ENCODE data around the gene NFX1.

The NFX1 gene

DNA sequence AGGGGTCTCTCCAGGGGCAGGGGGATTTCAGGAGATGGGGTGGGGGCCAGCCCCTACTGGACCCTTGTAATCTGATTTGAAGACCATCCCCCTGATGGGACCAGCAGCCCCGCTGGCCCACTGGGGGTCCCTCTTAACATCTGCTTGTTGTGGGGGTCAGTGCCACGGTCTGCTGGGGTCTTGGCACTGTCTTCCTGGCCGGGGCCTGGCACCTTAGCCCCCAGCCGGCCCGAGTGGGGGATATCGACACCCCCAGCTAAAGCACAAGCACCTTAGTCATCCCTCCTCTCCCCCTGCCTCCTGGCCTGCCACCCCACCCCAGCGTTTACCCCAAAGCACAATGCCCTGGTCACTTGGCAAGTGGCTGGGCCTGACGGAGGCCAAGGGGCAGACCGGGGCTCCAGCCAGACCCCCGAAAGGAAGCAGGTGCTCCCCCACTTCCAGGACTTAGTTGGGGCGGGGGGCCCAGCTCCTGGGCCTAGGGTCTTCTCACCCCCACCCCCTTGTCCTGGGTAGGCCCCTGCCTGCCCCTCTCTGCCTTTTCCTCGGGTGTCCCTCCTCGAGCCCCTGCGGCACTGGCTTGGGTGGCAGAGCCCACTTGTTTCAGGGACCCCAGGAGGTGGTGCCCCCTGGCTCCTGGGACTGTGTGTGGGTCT lies 1.4 kb upstream of the NFX1 start:
- ATAC-seq (no peak), DNase-seq (ENCODE audit: low spot score in 2 of 2) (no peak)
- peaks cover 52% of the 10 kb centered on the region for H3K36me3 Mint-ChIP-seq
- H3K4me3 Mint-ChIP-seq, result peak overlapping the region; percentile 91
- no peaks in the 10 kb centered on the region for H3K9me3 Mint-ChIP-seq
- H3K4me1 Mint-ChIP-seq, result peaks cover 45% of the 10 kb centered on the region
- peak overlapping the region; percentile 100 for H3K27ac Mint-ChIP-seq

DNA sequence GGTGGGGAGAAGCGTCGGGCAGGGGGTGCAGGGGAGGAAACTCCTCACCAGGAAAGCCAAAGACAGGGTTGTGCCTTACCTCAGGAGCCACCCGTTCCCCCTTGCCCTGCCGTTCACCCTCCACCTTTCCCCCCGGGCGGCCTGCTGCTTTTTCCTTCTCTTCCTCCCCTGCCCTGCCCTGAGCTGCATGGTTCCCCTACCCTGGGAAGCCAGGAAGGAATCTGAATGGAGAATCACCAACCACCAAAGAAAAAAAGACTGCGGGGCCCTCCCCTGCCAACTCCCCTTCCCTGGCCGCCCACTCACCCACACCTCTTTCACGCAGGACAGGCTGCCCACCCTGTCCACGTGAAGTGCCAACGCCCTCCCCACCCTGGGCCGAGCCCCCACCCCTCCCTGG lies 820 bp upstream of the NFX1 start:
- peaks cover 52% of the 10 kb centered on the region for H3K36me3 Mint-ChIP-seq
- ATAC-seq (no peak), DNase-seq (ENCODE audit: low spot score in 2 of 2) (peak in 1 of 2 donors; percentile 68)
- no peaks in the 10 kb centered on the region for H3K9me3 Mint-ChIP-seq
- H3K4me3 Mint-ChIP-seq, result peak overlapping the region; percentile 91
- H3K4me1 Mint-ChIP-seq, result peaks cover 48% of the 10 kb centered on the region
- H3K27ac Mint-ChIP-seq, result peak overlapping the region; percentile 100

DNA sequence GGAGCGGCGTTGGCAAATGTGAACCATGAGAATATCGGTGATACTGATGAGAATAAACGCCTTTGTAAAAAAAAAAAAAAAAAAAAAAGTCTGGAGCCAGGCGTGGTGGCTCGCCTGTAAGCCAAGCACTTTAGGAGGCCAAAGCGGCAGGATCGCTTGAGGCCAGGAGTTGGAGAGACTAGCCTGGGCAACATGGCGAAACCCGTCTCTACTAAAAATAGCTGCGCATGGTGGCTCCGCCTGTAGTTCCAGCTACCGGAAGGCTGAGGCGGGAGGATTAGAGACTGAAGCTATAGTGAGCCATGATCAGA lies 425 bp upstream of the NFX1 start:
- DNase-seq (ENCODE audit: low spot score in 2 of 2) (no peak), ATAC-seq (no peak)
- H3K36me3 Mint-ChIP-seq, result peaks cover 51% of the 10 kb centered on the region
- H3K9me3 Mint-ChIP-seq, result no peaks in the 10 kb centered on the region
- H3K4me3 Mint-ChIP-seq, result peak overlapping the region; percentile 91
- peaks cover 51% of the 10 kb centered on the region for H3K4me1 Mint-ChIP-seq
- peak overlapping the region; percentile 100 for H3K27ac Mint-ChIP-seq

DNA sequence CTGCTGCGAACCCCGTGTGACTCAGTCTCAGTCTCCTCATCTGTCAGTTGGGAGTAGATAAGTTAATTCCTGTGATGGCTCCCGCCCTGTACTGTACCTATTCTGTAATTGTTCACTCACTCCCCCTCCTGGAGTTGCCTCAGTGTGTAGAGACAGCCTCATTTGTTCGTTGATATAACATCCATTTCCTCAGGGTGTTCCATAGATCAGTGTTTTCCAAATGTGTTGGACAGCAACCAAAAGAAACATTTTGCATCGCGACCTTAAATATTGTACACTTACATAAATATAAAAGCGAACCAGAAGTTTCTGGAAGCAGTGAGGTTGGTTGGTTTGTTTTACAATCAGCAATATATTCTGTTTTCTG lies 698 bp downstream of the NFX1 start:
- Mint-ChIP-seq H3K4me3 (peak overlapping the region; percentile 91), H3K36me3 (peaks cover 46% of the 10 kb centered on the region), H3K27ac (peak overlapping the region; percentile 100), H3K9me3 (no peaks in the 10 kb centered on the region), H3K4me1 (peaks cover 63% of the 10 kb centered on the region)
- DNase-seq (ENCODE audit: low spot score in 2 of 2) (no peak), ATAC-seq (no peak)

DNA sequence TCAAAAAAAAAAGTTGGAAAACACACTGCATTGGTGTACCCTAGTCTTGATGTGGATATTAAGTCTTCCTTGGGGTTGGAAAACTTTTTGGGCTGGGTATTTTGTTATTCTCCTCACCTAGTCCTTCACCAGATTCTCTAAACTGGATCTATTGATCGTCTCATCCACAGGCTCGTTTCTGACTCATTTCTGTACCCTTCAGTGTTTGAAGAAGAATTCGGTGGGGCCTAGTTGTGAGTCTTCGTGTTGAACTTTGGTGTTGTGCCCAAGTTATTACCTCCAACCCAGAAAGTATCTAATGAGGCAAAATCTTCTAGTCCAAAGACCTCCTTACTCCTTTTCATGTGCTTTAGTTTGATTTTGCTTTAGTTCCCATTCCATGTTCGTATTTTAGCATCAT lies 1.6 kb downstream of the NFX1 start:
- ATAC-seq (no peak), DNase-seq (ENCODE audit: low spot score in 2 of 2) (no peak)
- H3K9me3 Mint-ChIP-seq, result no peaks in the 10 kb centered on the region
- peak overlapping the region; percentile 91 for H3K4me3 Mint-ChIP-seq
- H3K36me3 Mint-ChIP-seq, result peaks cover 46% of the 10 kb centered on the region
- peak overlapping the region; percentile 100 for H3K27ac Mint-ChIP-seq
- H3K4me1 Mint-ChIP-seq, result peaks cover 70% of the 10 kb centered on the region

DNA sequence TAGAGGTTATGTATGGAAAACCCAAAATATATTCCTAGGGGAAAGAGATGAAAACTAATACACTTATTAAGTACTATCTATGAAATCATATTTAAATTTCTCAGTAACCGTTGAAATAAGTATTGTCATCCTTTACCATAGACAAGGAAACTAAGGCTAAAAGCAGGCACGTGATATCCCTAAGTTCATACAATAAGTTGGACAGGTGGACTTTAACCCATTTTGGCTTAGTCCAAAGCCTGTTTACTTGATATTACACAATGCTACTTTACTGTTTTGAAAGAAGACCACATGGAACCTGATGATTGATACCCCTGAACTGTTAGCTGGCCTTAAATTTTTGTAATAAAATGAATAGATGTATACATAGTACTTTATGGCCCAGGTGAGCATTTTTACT lies 3.5 kb downstream of the NFX1 start:
- Mint-ChIP-seq H3K36me3 (peaks cover 46% of the 10 kb centered on the region), H3K27ac (peak overlapping the region; percentile 100), H3K4me1 (peaks cover 84% of the 10 kb centered on the region), H3K4me3 (no peak overlapping the region), H3K9me3 (no peaks in the 10 kb centered on the region)
- no peak for ATAC-seq
- no peak for DNase-seq (ENCODE audit: low spot score in 2 of 2)

DNA sequence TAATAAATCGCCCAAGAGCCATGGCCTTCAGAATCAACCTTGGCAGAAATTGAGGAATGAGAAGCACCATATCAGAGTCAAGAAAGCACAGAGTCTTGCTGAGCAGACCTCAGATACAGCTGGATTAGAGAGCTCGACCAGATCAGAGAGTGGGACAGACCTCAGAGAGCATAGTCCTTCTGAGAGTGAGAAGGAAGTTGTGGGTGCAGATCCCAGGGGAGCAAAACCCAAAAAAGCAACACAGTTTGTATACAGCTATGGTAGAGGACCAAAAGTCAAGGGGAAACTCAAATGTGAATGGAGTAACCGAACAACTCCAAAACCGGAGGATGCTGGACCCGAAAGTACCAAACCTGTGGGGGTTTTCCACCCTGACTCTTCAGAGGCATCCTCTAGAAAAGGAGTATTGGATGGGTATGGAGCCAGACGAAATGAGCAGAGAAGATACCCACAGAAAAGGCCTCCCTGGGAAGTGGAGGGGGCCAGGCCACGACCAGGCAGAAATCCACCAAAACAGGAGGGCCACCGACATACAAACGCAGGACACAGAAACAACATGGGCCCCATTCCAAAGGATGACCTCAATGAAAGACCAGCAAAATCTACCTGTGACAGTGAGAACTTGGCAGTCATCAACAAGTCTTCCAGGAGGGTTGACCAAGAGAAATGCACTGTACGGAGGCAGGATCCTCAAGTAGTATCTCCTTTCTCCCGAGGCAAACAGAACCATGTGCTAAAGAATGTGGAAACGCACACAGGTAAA lies 4.5 kb downstream of the NFX1 start:
- no peaks in the 10 kb centered on the region for H3K9me3 Mint-ChIP-seq
- H3K36me3 Mint-ChIP-seq, result peaks cover 40% of the 10 kb centered on the region
- peak overlapping the region; percentile 85 for H3K27ac Mint-ChIP-seq
- ATAC-seq (no peak), DNase-seq (ENCODE audit: low spot score in 2 of 2) (no peak)
- peak overlapping the region; percentile 56 for H3K4me3 Mint-ChIP-seq
- peaks cover 92% of the 10 kb centered on the region for H3K4me1 Mint-ChIP-seq

DNA sequence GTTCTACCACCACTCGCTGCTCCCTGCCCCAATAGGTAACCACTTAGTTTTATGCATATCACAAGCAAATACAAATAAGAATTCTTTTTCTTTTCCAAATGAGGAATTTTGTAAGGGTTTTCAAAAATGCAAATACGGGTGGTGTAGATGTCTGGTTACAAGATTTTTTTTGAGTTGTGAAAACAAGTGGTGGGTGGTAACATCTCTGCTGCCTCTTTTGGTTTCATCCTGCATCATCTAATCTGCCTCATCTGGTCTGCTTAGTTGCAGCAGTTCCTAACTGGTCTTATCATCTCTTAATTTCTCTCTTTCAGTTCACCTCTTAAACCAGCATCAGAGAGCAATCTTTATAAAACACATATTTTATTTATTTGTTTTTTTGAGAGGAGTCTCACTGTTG lies 5.3 kb downstream of the NFX1 start:
- DNase-seq (ENCODE audit: low spot score in 2 of 2) (no peak), ATAC-seq (peak; percentile 55)
- Mint-ChIP-seq H3K36me3 (peaks cover 33% of the 10 kb centered on the region), H3K9me3 (no peaks in the 10 kb centered on the region), H3K4me1 (peaks cover 88% of the 10 kb centered on the region), H3K4me3 (peak overlapping the region; percentile 56), H3K27ac (peak overlapping the region; percentile 85)

DNA sequence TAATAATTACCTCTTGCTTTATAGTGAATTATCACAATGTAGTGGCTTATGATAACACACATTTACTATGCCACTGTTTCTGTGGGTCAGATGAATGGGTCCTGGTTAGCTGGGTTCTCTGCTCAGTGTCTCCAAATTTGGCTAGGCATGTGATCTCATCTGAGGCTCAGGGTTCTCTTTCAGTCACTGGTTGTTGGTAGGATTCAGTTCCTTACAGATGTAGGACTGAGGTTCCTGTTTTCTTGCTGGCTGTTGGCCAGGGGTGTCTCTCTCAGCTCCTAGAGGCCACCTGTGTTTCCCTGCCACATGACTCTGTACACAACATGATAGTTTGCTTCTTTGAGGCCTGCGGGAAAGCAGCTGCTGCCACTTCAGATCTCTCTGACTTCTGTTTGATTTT lies 7.1 kb downstream of the NFX1 start:
- peaks cover 14% of the 10 kb centered on the region for H3K36me3 Mint-ChIP-seq
- no peaks in the 10 kb centered on the region for H3K9me3 Mint-ChIP-seq
- peaks cover 76% of the 10 kb centered on the region for H3K4me1 Mint-ChIP-seq
- H3K4me3 Mint-ChIP-seq, result peak overlapping the region; percentile 56
- ATAC-seq (peak; percentile 70), DNase-seq (ENCODE audit: low spot score in 2 of 2) (no peak)
- H3K27ac Mint-ChIP-seq, result peak overlapping the region; percentile 85

DNA sequence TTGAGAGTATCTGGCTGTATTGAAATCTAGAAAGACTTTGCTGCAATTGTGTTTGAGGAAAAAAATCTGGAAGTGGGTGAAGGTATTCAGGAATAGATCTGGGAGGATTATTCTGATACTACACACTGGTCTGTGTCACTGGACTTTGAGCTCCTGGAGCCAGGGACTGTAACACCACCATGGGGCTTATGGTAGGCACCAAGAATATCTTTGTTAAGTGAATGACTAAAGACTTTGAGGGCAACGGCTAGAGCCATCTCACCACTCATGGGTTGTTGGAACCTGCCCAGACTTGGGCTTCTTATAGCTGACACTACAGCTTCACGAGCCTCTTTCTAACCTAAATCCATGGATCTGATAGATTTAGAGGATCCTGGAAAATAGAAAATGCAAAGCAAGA lies 10.2 kb downstream of the NFX1 start:
- no peak for DNase-seq (ENCODE audit: low spot score in 2 of 2)
- Mint-ChIP-seq H3K4me1 (peaks cover 50% of the 10 kb centered on the region), H3K27ac (peak overlapping the region; percentile 26), H3K4me3 (no peak overlapping the region), H3K9me3 (no peaks in the 10 kb centered on the region), H3K36me3 (no peaks in the 10 kb centered on the region)
- ATAC-seq, result no peak

DNA sequence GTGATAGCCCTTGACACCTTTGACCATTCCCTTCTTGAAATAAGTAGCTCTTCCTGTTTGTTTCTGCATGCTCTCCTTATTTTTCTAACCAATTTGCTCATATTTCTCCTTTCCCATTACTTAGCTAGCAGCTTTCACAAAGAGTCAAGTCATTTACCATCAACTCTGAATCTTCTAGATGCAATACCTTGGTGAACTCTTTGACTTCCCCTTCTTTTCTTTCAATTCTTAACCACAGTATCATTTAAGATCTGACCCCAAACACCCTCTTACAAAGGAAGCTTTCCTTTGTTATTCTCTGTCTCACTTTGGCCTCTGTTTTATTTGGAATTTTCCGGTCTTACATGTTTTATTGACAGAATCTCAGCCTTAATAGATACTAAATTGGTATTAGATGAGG lies 14.0 kb downstream of the NFX1 start:
- Mint-ChIP-seq H3K36me3 (no peaks in the 10 kb centered on the region), H3K9me3 (no peaks in the 10 kb centered on the region), H3K4me1 (peaks cover 11% of the 10 kb centered on the region), H3K4me3 (no peak overlapping the region), H3K27ac (no peak overlapping the region)
- ATAC-seq (no peak), DNase-seq (ENCODE audit: low spot score in 2 of 2) (no peak)

DNA sequence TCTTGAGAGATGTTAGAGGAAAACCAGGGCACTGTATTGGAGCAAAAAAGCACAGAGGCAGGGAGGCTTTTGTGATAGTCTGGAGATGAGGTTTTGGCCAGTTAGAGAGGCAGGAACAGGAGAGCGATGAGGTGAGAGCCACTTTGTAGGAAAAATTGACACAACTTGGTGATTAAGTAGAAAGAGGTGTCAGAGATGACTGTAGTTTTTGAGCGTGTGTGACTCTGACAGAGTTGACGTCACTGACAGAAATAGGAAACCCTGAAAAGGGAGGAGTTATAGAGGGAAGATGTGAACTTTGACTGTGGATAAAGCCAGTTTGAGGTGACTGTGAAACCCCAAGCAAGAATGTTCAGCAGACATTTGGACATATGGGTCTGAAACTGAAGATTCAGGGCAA lies 15.7 kb downstream of the NFX1 start:
- DNase-seq (ENCODE audit: low spot score in 2 of 2) (peak in 1 of 2 donors; percentile 56), ATAC-seq (peak; percentile 98)
- no peak overlapping the region for H3K4me3 Mint-ChIP-seq
- no peak overlapping the region for H3K27ac Mint-ChIP-seq
- H3K4me1 Mint-ChIP-seq, result peaks cover 3% of the 10 kb centered on the region
- H3K9me3 Mint-ChIP-seq, result no peaks in the 10 kb centered on the region
- H3K36me3 Mint-ChIP-seq, result no peaks in the 10 kb centered on the region

DNA sequence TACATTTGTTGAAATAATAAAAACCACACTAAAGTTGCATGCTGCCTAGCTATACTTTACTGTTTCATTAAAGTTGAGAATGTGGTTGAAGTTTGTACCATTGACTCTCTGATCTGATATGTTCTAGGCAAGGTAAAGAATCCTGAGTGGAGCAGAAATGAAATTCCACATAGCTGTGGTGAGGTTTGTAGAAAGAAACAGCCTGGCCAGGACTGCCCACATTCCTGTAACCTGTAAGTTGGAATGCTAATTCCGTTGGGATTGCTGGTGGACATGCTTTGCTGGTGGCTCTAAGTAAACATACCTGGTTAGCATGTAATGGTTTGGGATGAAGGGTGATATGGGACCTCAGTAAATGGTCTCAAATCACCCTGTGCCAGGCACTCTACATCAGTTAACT lies 16.8 kb downstream of the NFX1 start:
- no peak for ATAC-seq
- no peaks in the 10 kb centered on the region for H3K9me3 Mint-ChIP-seq
- H3K4me3 Mint-ChIP-seq, result no peak overlapping the region
- no peak for DNase-seq (ENCODE audit: low spot score in 2 of 2)
- H3K27ac Mint-ChIP-seq, result no peak overlapping the region
- peaks cover 10% of the 10 kb centered on the region for H3K4me1 Mint-ChIP-seq
- no peaks in the 10 kb centered on the region for H3K36me3 Mint-ChIP-seq

DNA sequence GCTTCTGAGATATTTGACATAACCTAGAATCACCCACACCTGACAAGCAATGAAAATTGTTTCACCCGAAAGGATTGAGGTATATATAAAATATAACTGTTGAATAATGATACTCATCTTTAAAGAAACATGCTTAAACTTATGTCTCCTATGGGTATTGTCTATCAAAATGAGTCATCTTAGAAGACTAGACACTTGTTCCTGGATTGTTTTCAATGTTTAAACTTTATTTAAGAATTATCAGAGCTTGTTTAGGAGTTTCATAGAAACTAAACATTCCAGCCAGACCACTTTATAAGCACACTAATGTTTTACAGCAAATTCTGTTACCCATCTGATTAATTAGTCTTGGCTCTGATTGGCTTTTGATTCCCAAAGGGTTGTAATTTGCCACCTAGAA lies 19.6 kb downstream of the NFX1 start:
- DNase-seq (ENCODE audit: low spot score in 2 of 2) (no peak), ATAC-seq (no peak)
- Mint-ChIP-seq H3K4me3 (peak overlapping the region; percentile 7), H3K36me3 (no peaks in the 10 kb centered on the region), H3K4me1 (peaks cover 15% of the 10 kb centered on the region), H3K27ac (peak overlapping the region; percentile 5), H3K9me3 (no peaks in the 10 kb centered on the region)

DNA sequence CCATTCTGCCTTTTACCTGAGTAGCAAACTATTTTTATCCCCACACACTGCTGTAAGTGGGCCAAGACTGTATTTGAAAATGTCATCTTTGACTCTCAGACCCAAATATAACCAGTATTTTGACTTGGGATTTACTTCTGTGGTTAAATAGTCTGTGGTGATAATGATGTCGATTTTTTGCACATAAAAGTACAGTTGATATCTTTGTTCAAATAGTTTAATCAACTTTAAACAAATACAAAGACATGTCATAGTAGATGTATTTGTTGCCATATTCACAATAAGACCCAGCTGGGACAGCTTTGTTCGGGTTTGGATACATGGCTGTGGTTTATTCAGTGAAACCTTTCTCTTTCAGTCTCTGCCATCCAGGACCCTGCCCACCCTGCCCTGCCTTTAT lies 20.4 kb downstream of the NFX1 start:
- H3K27ac Mint-ChIP-seq, result peak overlapping the region; percentile 5
- H3K9me3 Mint-ChIP-seq, result no peaks in the 10 kb centered on the region
- peaks cover 15% of the 10 kb centered on the region for H3K4me1 Mint-ChIP-seq
- no peak for DNase-seq (ENCODE audit: low spot score in 2 of 2)
- H3K4me3 Mint-ChIP-seq, result peak overlapping the region; percentile 0
- no peak for ATAC-seq
- no peaks in the 10 kb centered on the region for H3K36me3 Mint-ChIP-seq

DNA sequence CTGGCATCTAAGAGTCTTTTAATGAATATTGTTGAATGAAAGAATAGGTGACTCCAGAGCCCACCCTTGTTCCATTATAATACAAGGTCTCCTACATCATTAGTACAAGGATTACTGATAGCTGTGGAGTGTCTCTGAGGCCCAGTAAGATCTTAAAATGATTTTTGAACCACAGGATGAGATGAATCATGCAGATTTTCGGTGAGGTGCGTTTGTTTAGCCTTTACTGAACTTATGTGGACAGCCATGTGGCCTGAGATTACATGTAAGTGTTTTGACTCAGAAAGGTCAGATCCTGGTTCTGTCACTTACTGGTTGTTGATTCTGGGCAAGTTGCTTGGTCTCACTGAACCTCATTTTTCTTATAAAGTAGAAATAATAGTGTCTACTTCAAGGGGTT lies 21.6 kb downstream of the NFX1 start:
- H3K27ac Mint-ChIP-seq, result peak overlapping the region; percentile 5
- H3K4me3 Mint-ChIP-seq, result peak overlapping the region; percentile 0
- ATAC-seq (peak; percentile 98), DNase-seq (ENCODE audit: low spot score in 2 of 2) (no peak)
- H3K36me3 Mint-ChIP-seq, result no peaks in the 10 kb centered on the region
- H3K4me1 Mint-ChIP-seq, result peaks cover 15% of the 10 kb centered on the region
- H3K9me3 Mint-ChIP-seq, result no peaks in the 10 kb centered on the region
